Upper lobe of right lung (tissue), 1 donor: ENCODE data around the gene PGAP1. TPM values are rescaled to one million over a fixed set of nuclear protein-coding genes. Genes with fewer than 3 reads are reported as not detected.

ENCODE experiments used
- ATAC-seq: fragments of 200-7000 bp; cut with Tn5 transposase; one replicate; pipeline ENCODE4 v1.9.1; 2020; ENCODE audit warnings: mild to moderate bottlenecking, moderate library complexity
- DNase-seq: peaks from one replicate; pipeline ENCODE4 v3.0.0-alpha.2; 2020
- H3K27ac ChIP-seq: fragments of 200-600 bp; one replicate; pipeline ENCODE4 v1.8.0; 2022
- H3K27me3 ChIP-seq: fragments of 200-600 bp; one replicate; pipeline ENCODE4 v1.8.0; 2022; ENCODE audit warnings: mild to moderate bottlenecking
- H3K36me3 ChIP-seq: fragments of 200-600 bp; one replicate; pipeline ENCODE4 v1.8.0; 2022
- H3K4me1 ChIP-seq: fragments of 200-600 bp; one replicate; pipeline ENCODE4 v1.8.0; 2022
- H3K4me3 ChIP-seq: fragments of 200-600 bp; one replicate; pipeline ENCODE4 v1.8.0; 2022; ENCODE audit warnings: mild to moderate bottlenecking
- H3K9me3 ChIP-seq: fragments of 200-600 bp; one replicate; pipeline ENCODE4 v1.8.0; 2022
- CTCF ChIP-seq: fragments of 200-600 bp; IDR thresholded peaks from one replicate; pipeline ENCODE4 v1.8.0; 2022; ENCODE audit warnings: antibody characterized with exemption
- intact Hi-C: fragments of 100-400 bp; cut with DNase I; formaldehyde crosslinking; loops from one replicate; pipeline ENCODE4 v1.11.0; 2022
- total RNA-seq: library from RNA; stranded (reverse); fragmentation: NEBNext Ultra II Directional; extraction: Animal tissue kit (Norgen Biotek cat#: 25700); gene quantifications from one replicate; pipeline ENCODE4 v1.2.1, GENCODE V29; 2021
- donor health status: DM: no; HTN: yes; CAD: no; lungs with severe emphysema.

PGAP1 gene
- total RNA-seq, 1 donor from 2014 or later, result 15.2 TPM

- H3K4me3 ChIP-seq, result no peak overlapping the region
- intact Hi-C loops, result no loop called here
- no peaks in the 10 kb centered on the region for H3K27me3 ChIP-seq
- ATAC-seq, result no peak
- DNase-seq, result no peak
- no peaks in the 10 kb centered on the region for H3K36me3 ChIP-seq
- H3K27ac ChIP-seq, result no peak overlapping the region
- TF ChIP-seq CTCF, result no peak
- H3K9me3 ChIP-seq, result no peaks in the 10 kb centered on the region
- H3K4me1 ChIP-seq, result no peaks in the 10 kb centered on the region
Measured at GRCh38 chr2:196968516-196968915, 42.0 kb upstream of the PGAP1 start.

GRCh38 chr2:196967775-196968174 lies 41.3 kb upstream of the PGAP1 start:
- H3K27me3 ChIP-seq, result no peaks in the 10 kb centered on the region
- no peaks in the 10 kb centered on the region for H3K9me3 ChIP-seq
- intact Hi-C loops, result no loop called here
- TF ChIP-seq CTCF, result no peak
- ATAC-seq (no peak), DNase-seq (no peak)
- H3K4me3 ChIP-seq, result no peak overlapping the region
- H3K4me1 ChIP-seq, result no peaks in the 10 kb centered on the region
- H3K36me3 ChIP-seq, result no peaks in the 10 kb centered on the region
- H3K27ac ChIP-seq, result no peak overlapping the region

GRCh38 chr2:196967116-196967515 lies 40.6 kb upstream of the PGAP1 start:
- intact Hi-C loops, result no loop called here
- no peak for TF ChIP-seq CTCF
- Histone ChIP-seq H3K4me3 (peak overlapping the region; percentile 20), H3K27ac (peak overlapping the region; percentile 6), H3K4me1 (no peaks in the 10 kb centered on the region), H3K27me3 (no peaks in the 10 kb centered on the region), H3K9me3 (no peaks in the 10 kb centered on the region), H3K36me3 (no peaks in the 10 kb centered on the region)
- DNase-seq (no peak), ATAC-seq (no peak)

GRCh38 chr2:196966061-196966460 lies 39.6 kb upstream of the PGAP1 start:
- Histone ChIP-seq H3K36me3 (no peaks in the 10 kb centered on the region), H3K27ac (no peak overlapping the region), H3K9me3 (no peaks in the 10 kb centered on the region), H3K4me1 (no peaks in the 10 kb centered on the region), H3K27me3 (no peaks in the 10 kb centered on the region), H3K4me3 (peak overlapping the region; percentile 20)
- DNase-seq (no peak), ATAC-seq (no peak)
- TF ChIP-seq CTCF, result no peak
- intact Hi-C loops, result no loop called here

GRCh38 chr2:196965651-196966050 lies 39.1 kb upstream of the PGAP1 start:
- Histone ChIP-seq H3K27me3 (no peaks in the 10 kb centered on the region), H3K27ac (no peak overlapping the region), H3K36me3 (no peaks in the 10 kb centered on the region), H3K4me3 (no peak overlapping the region), H3K4me1 (no peaks in the 10 kb centered on the region), H3K9me3 (no peaks in the 10 kb centered on the region)
- intact Hi-C loops, result no loop called here
- no peak for TF ChIP-seq CTCF
- ATAC-seq, result no peak
- no peak for DNase-seq

- Histone ChIP-seq H3K4me3 (no peak overlapping the region), H3K36me3 (no peaks in the 10 kb centered on the region), H3K27me3 (no peaks in the 10 kb centered on the region), H3K4me1 (peaks cover 5% of the 10 kb centered on the region), H3K27ac (no peak overlapping the region), H3K9me3 (no peaks in the 10 kb centered on the region)
- DNase-seq (no peak), ATAC-seq (peak; percentile 54)
- intact Hi-C loops, result no loop called here
- no peak for TF ChIP-seq CTCF
Measured at GRCh38 chr2:196963961-196964360, 37.5 kb upstream of the PGAP1 start.
